Measurements from ENCODE around the gene NOXRED1. TPM values are rescaled to one million over a fixed set of nuclear protein-coding genes. Genes with fewer than 3 reads are reported as not detected.

Gene NOXRED1
- total and polyA plus RNA-seq, 5 experiments from 2014 or later: 0.09 to 1.9 (median 1.6) TPM; not detected in 2

DNA sequence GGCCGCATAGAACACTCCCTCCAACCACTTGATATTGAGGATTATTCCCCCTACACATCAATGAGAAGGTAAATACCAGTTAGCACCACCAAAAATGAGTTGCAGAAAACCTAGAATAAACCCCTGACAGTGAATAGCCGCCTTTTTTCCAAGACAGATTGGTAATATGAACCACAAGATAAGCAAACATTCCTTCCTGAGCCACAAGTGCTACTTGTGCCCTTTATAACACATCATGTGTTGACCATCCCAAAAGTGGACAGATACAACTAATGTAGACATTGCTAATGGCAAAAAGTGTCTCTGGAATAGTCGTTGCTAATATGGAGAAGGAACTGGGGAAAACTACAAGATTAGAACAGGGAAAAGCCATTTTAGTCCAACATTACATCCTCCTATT is 17.2 kb downstream of the NOXRED1 start:
- DNase-seq: no peak
- ATAC-seq: no peak
- POLR2A ChIA-PET: interaction anchor here (0.6 kb wide), 2 partner anchors 29 to 548 kb away, joined by 3 read pairs; partner anchors contain the start of genes SAMD15 and TMED8
- H3K27me3 Mint-ChIP-seq: peaks cover 0 to 1% (median 0%) of the 10 kb centered on the region in 5 donors
- H3K4me3 Mint-ChIP-seq: no peak overlapping the region
- H3K9me3 Mint-ChIP-seq: no peaks in the 10 kb centered on the region
- peaks cover 0 to 3% (median 0%) of the 10 kb centered on the region in 3 donors for H3K36me3 Mint-ChIP-seq
- peaks cover 13 to 18% (median 13%) of the 10 kb centered on the region in 4 donors for H3K4me1 Mint-ChIP-seq
- no peak overlapping the region for H3K27ac Mint-ChIP-seq

DNA sequence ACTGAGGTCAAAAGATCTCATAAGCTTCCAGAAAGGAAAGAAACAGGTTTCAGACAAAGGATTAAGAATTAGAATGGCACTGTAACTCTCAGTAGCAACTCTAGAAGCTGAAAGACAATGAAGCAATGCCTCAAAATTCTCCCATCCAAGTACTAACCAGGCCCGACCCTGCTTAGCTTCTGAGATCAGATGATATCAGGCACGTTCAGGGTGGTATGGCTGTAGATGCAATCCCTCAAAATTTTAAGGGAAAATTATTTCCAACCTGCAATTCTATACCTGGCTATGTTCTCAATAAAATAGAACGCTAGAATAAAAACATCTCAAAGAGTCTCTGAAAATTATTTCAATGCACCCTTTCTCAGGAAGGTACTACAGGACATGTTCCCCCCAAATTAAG is 19.6 kb downstream of the NOXRED1 start:
- ATAC-seq (no peak), DNase-seq (no peak)
- POLR2A ChIA-PET: interaction anchor here (0.7 kb wide), 1 partner anchor 212 kb away, joined by 3 read pairs; no protein-coding TSS in a partner anchor
- Mint-ChIP-seq H3K4me1 (peaks cover 13 to 18% (median 13%) of the 10 kb centered on the region in 4 donors), H3K4me3 (no peak overlapping the region), H3K27ac (no peak overlapping the region), H3K9me3 (no peaks in the 10 kb centered on the region), H3K36me3 (peaks cover 0 to 3% (median 0%) of the 10 kb centered on the region in 3 donors), H3K27me3 (peaks cover 0 to 1% (median 0%) of the 10 kb centered on the region in 5 donors)

GRCh38 chr14:77400216-77400615 is 23.1 kb downstream of the NOXRED1 start:
- ATAC-seq (no peak), DNase-seq (no peak)
- Mint-ChIP-seq H3K27ac (no peak overlapping the region), H3K9me3 (peaks cover 0 to 1% (median 0%) of the 10 kb centered on the region in 9 donors), H3K36me3 (peaks cover 0 to 6% (median 3%) of the 10 kb centered on the region in 3 donors), H3K27me3 (no peaks in the 10 kb centered on the region), H3K4me3 (no peak overlapping the region), H3K4me1 (peaks cover 0 to 1% (median 0%) of the 10 kb centered on the region in 4 donors)
- POLR2A ChIA-PET: no interaction called here

GRCh38 chr14:77390188-77390587 is 33.1 kb downstream of the NOXRED1 start:
- no peak for DNase-seq
- Mint-ChIP-seq H3K36me3 (peaks cover 0 to 3% (median 0%) of the 10 kb centered on the region in 3 donors), H3K27me3 (no peaks in the 10 kb centered on the region), H3K27ac (no peak overlapping the region), H3K9me3 (no peaks in the 10 kb centered on the region), H3K4me1 (no peaks in the 10 kb centered on the region), H3K4me3 (no peak overlapping the region)
- no peak for ATAC-seq
- POLR2A ChIA-PET: no interaction called here

GRCh38 chr14:77378701-77379100 is 44.6 kb downstream of the NOXRED1 start:
- Mint-ChIP-seq H3K9me3 (no peaks in the 10 kb centered on the region), H3K4me1 (peaks cover 20 to 26% (median 25%) of the 10 kb centered on the region in 4 donors), H3K4me3 (no peak overlapping the region), H3K27ac (no peak overlapping the region), H3K36me3 (no peaks in the 10 kb centered on the region), H3K27me3 (peaks cover 0 to 4% (median 0%) of the 10 kb centered on the region in 5 donors)
- ATAC-seq: no peak
- no peak for DNase-seq
- POLR2A ChIA-PET: no interaction called here

GRCh38 chr14:77377502-77377844 is 45.9 kb downstream of the NOXRED1 start:
- Mint-ChIP-seq H3K4me1 (peaks cover 24 to 36% (median 33%) of the 10 kb centered on the region in 4 donors), H3K27me3 (peaks cover 0 to 4% (median 0%) of the 10 kb centered on the region in 5 donors), H3K36me3 (peaks cover 0 to 2% (median 0%) of the 10 kb centered on the region in 3 donors), H3K27ac (no peak overlapping the region), H3K4me3 (no peak overlapping the region), H3K9me3 (no peaks in the 10 kb centered on the region)
- POLR2A ChIA-PET: interaction anchor here (0.6 to 3.2 kb wide), 8 partner anchors 12 to 383 kb away, joined by 3 to 28 read pairs (median 3); partner anchors contain the start of genes GSTZ1, POMT2, SNW1 and VIPAS39
- DNase-seq: no peak
- ATAC-seq: peak; percentile 9 to 31

GRCh38 chr14:77376771-77377501 is 46.4 kb downstream of the NOXRED1 start, which contains the start of the genes SAMD15 and TMED8:
SAMD15 (plus strand) TSS chr14:77377379; CDS start chr14:77377419, 40 bp downstream.
TMED8 (minus strand) TSS chr14:77377094; CDS start chr14:77377053, 41 bp downstream.
- POLR2A ChIA-PET: interaction anchor here (0.6 to 3.2 kb wide), 9 partner anchors 12 to 383 kb away, joined by 3 to 28 read pairs (median 3); partner anchors contain the start of genes GSTZ1, POMT2, SNW1 and VIPAS39
- H3K27ac Mint-ChIP-seq: peak within 1 kb of the TSS in 8 of 10 donors; percentile 83 to 94 (median 89)
- ATAC-seq (peak; percentile 95 to 97), DNase-seq (peak; percentile 78 to 92 (median 85))
- H3K4me3 Mint-ChIP-seq: peak within 1 kb of the TSS in 8 of 10 donors; percentile 89 to 93 (median 92)
- no peaks in the 10 kb centered on the region for H3K9me3 Mint-ChIP-seq
- peaks cover 0 to 2% (median 0%) of the 10 kb centered on the region in 3 donors for H3K36me3 Mint-ChIP-seq
- peaks cover 0 to 4% (median 0%) of the 10 kb centered on the region in 5 donors for H3K27me3 Mint-ChIP-seq
- H3K4me1 Mint-ChIP-seq: peaks cover 24 to 41% (median 36%) of the 10 kb centered on the region in 4 donors

DNA sequence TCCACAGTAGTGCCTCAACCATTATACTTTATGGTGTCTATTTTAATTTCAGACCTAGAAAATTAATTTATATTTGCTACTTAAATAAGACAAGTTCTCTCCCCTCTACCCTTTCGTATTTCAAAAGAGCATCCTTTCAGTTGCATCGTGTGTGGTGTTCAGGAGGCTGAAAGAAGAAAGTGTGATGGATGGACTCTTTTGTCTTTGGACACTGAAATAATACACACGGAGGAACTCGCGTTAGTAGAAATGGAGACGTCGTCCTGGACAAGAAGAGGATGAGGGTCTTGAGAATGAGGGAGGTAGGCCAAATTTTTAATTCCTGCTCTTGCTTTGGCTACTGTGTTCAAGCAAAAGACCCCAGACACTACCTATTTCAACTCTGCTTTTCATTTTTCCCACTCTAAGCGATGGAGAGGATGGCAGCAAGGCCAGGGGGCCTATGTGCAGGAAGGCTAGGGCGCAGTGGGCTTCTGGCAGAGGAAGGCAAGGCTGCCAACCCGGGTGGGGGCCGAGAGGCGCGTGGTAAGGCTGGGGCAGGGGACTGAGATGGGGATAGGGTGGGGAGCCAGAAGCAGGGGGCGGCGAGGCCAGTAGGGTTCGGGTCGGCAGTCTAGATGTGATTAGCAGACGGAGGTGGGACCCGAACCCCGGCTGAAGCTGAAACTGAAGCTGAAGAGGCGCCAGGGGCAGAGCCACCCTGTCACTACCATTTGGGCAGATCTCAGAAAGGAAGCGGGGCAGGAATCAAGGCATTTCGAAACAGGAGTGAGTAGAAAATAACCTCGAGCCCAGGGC is 47.2 kb downstream of the NOXRED1 start:
- peaks cover 0 to 2% (median 0%) of the 10 kb centered on the region in 3 donors for H3K36me3 Mint-ChIP-seq
- POLR2A ChIA-PET: interaction anchor here (1.2 to 3.2 kb wide), 3 partner anchors 55 to 384 kb away, joined by 5 to 28 read pairs (median 8); partner anchors contain the start of genes GSTZ1, POMT2, SNW1 and VIPAS39
- H3K27ac Mint-ChIP-seq: peak overlapping the region in 8 of 10 donors; percentile 83 to 94 (median 89)
- H3K4me3 Mint-ChIP-seq: peak overlapping the region in 8 of 10 donors; percentile 89 to 93 (median 92)
- ATAC-seq (peak; percentile 16 to 31), DNase-seq (peak in 5 of 10 donors; percentile 2 to 64 (median 5))
- peaks cover 26 to 48% (median 36%) of the 10 kb centered on the region in 4 donors for H3K4me1 Mint-ChIP-seq
- H3K9me3 Mint-ChIP-seq: no peaks in the 10 kb centered on the region
- H3K27me3 Mint-ChIP-seq: peaks cover 0 to 4% (median 0%) of the 10 kb centered on the region in 5 donors

- Mint-ChIP-seq H3K9me3 (no peaks in the 10 kb centered on the region), H3K27me3 (peaks cover 0 to 1% (median 0%) of the 10 kb centered on the region in 5 donors), H3K27ac (peak overlapping the region in 7 of 10 donors; percentile 44 to 92 (median 88)), H3K4me3 (peak overlapping the region in 8 of 10 donors; percentile 89 to 93 (median 92)), H3K4me1 (peaks cover 26 to 50% (median 36%) of the 10 kb centered on the region in 4 donors), H3K36me3 (peaks cover 0 to 2% (median 0%) of the 10 kb centered on the region in 3 donors)
- ATAC-seq (no peak), DNase-seq (no peak)
- POLR2A ChIA-PET: interaction anchor here (3.2 kb wide), 1 partner anchor 54 kb away, joined by 28 read pairs; the partner anchor contains the start of genes GSTZ1 and POMT2
These were observed 48.0 kb downstream of the NOXRED1 start for GRCh38 chr14:77375164-77375950.

DNA sequence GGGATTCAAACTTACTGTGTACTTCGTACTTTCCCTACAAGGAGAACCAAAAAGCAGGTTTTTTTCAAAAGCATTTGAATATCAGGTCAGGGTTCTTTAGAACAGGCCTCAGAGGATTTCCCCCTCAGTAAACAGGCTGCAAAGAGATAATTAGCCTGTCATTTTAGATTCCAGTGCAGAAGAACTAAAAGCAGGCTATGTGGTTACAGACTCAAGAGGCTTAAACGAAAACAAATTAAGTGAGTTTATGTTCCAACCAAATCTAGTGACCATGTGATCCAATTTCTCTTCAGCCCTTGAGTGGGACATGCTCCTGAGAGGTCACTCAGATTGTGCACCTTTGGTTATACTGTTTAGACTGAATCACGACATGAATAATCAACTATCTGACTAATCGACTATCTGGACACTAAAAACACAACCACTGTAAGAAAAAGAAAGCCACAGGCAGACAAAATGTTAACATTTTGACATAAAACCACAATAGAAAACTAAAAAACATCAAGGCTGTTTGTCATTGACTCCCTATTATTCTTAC is 51.0 kb downstream of the NOXRED1 start:
- H3K27ac Mint-ChIP-seq: peak overlapping the region in 2 of 10 donors; percentile 5 to 62
- ATAC-seq (no peak), DNase-seq (no peak)
- H3K27me3 Mint-ChIP-seq: no peaks in the 10 kb centered on the region
- POLR2A ChIA-PET: no interaction called here
- peak overlapping the region in 1 of 10 donors; percentile 60 for H3K4me3 Mint-ChIP-seq
- H3K36me3 Mint-ChIP-seq: peaks cover 0 to 4% (median 2%) of the 10 kb centered on the region in 3 donors
- peaks cover 32 to 62% (median 47%) of the 10 kb centered on the region in 4 donors for H3K4me1 Mint-ChIP-seq
- H3K9me3 Mint-ChIP-seq: no peaks in the 10 kb centered on the region

- peak overlapping the region in 2 of 10 donors; percentile 2 to 12 for H3K27ac Mint-ChIP-seq
These were observed 54.0 kb downstream of the NOXRED1 start for GRCh38 chr14:77369285-77369684.

More at GRCh38 chr14:77369285-77369684, 54.0 kb downstream of the NOXRED1 start:
- H3K4me3 Mint-ChIP-seq: peak overlapping the region in 1 of 10 donors; percentile 13
- peak in 1 of 2 donors; percentile 50 for ATAC-seq
- peaks cover 0 to 4% (median 2%) of the 10 kb centered on the region in 3 donors for H3K36me3 Mint-ChIP-seq
- POLR2A ChIA-PET: no interaction called here
- no peaks in the 10 kb centered on the region for H3K27me3 Mint-ChIP-seq
- no peak for DNase-seq
- H3K4me1 Mint-ChIP-seq: peaks cover 22 to 41% (median 32%) of the 10 kb centered on the region in 4 donors
- H3K9me3 Mint-ChIP-seq: no peaks in the 10 kb centered on the region
